K562 treated with DMSO at 1 percent for 4 hours (cell line): Measurements from ENCODE around the gene EFCAB9. TPM values are rescaled to one million over a fixed set of nuclear protein-coding genes. Genes with fewer than 3 reads are reported as not detected.

Experiments used
- total RNA-seq: library from RNA; unstranded; fragments of 300-600 nt; gene quantifications from 2 replicates; pipeline ENCODE4 v1.2.3, GENCODE V29; 2022; ENCODE audit not compliant: insufficient read depth

The EFCAB9 gene
- not detected in 2 replicates for total RNA-seq

GRCh38 chr5:172193872-172194271 is at the start of gene EFCAB9:
EFCAB9 (plus strand) TSS chr5:172194172; CDS start chr5:172194173, 1 bp downstream.

GRCh38 chr5:172188033-172188892 is 5.7 kb upstream of the EFCAB9 start, which contains the start of gene STK10:
STK10 (minus strand) TSS chr5:172188224; CDS start chr5:172188042, 182 bp downstream.

Other genes starting within 250 kb of the EFCAB9 start
- gene FBXW11, start 187.5 kb upstream of the EFCAB9 start, total RNA-seq: 15.2 and 22.6 TPM in 2 replicates
- 3.5 and 6.1 TPM in 2 replicates for gene STK10, start 5.9 kb upstream of the EFCAB9 start, total RNA-seq
- gene UBTD2, start 89.6 kb downstream of the EFCAB9 start, total RNA-seq: 0.29 TPM in 1 of 2 replicates, not detected in the other